PFSK-1 (cell line): ENCODE measurements around the gene TPRG1.

Source experiments
- FOXP2 ChIP-seq: optimal IDR thresholded peaks from 2 replicates; pipeline ENCODE3; 2011; ENCODE audit warnings: borderline replicate concordance, control low read depth, inconsistent platforms; ENCODE audit not compliant: insufficient read depth; ENCODE audit errors: extremely low read length, extremely low read depth
- POLR2AphosphoS5 ChIP-seq: IDR thresholded peaks from 2 replicates; pipeline ENCODE4 v1.6.1; 2012; ENCODE audit warnings: low read depth, mild to moderate bottlenecking, control low read depth, low read length, moderate library complexity
- REST ChIP-seq, 2 experiments: IDR thresholded peaks; 2 replicates each; pipeline versions ENCODE4 v1.6.1 to v1.8.0; 2011 to 2012; ENCODE audit warnings: low read depth in 2 of 2, low read length in 2 of 2, control low read depth in 1 of 2, inconsistent platforms in 1 of 2, mild to moderate bottlenecking in 1 of 2, moderate library complexity in 1 of 2; ENCODE audit not compliant: insufficient read depth in 1 of 2
- SIN3A ChIP-seq: IDR thresholded peaks from 2 replicates; pipeline ENCODE4 v1.6.1; 2012; ENCODE audit warnings: mild to moderate bottlenecking, low read length, moderate library complexity, borderline replicate concordance; ENCODE audit not compliant: insufficient read depth
- TAF1 ChIP-seq: IDR thresholded peaks from 2 replicates; pipeline ENCODE4 v1.6.1; 2012; ENCODE audit warnings: low read length, control low read depth, borderline replicate concordance; ENCODE audit not compliant: insufficient read depth

The TPRG1 gene

GRCh38 chr3:189295089-189295488 is 123.3 kb downstream of the TPRG1 start:
- TF ChIP-seq POLR2AphosphoS5 (no peak), TAF1 (no peak), SIN3A (no peak)

- no peak for TF ChIP-seq SIN3A
- no peak for TF ChIP-seq POLR2AphosphoS5
- TF ChIP-seq FOXP2: no peak
- TF ChIP-seq REST (IDR thresholded peaks at IDR 0.05; ENCODE audit: insufficient read depth in 1 of 2, low read depth in 2 of 2, low read length in 2 of 2): no peak
- no peak for TF ChIP-seq TAF1
These were observed 126.2 kb downstream of the TPRG1 start for GRCh38 chr3:189297932-189298331.

GRCh38 chr3:189298469-189299375 is 127.0 kb downstream of the TPRG1 start:
- no peak for TF ChIP-seq FOXP2
- no peak for TF ChIP-seq TAF1
- TF ChIP-seq POLR2AphosphoS5: no peak
- TF ChIP-seq REST (IDR thresholded peaks at IDR 0.05; ENCODE audit: insufficient read depth in 1 of 2, low read depth in 2 of 2, low read length in 2 of 2): no peak
- no peak for TF ChIP-seq SIN3A

- TF ChIP-seq SIN3A: no peak
- no peak for TF ChIP-seq FOXP2
- no peak for TF ChIP-seq REST (IDR thresholded peaks at IDR 0.05; ENCODE audit: insufficient read depth in 1 of 2, low read depth in 2 of 2, low read length in 2 of 2)
- TF ChIP-seq POLR2AphosphoS5: no peak
- no peak for TF ChIP-seq TAF1
These were observed 128.6 kb downstream of the TPRG1 start for GRCh38 chr3:189300345-189300744.

- no peak for TF ChIP-seq REST (IDR thresholded peaks at IDR 0.05; ENCODE audit: insufficient read depth in 1 of 2, low read depth in 2 of 2, low read length in 2 of 2)
- no peak for TF ChIP-seq FOXP2
- no peak for TF ChIP-seq POLR2AphosphoS5
- no peak for TF ChIP-seq SIN3A
- no peak for TF ChIP-seq TAF1
These were observed 129.7 kb downstream of the TPRG1 start for GRCh38 chr3:189301479-189301878.
